Fibroblast of skin of left quadriceps (primary cell): ENCODE measurements around the gene PCMTD2.

Experiments used
- DNase-seq, 2 experiments: peaks; one replicate each; pipeline ENCODE4 v3.0.0-alpha.2; 2013; ENCODE audit warnings: low read depth in 2 of 2

Gene PCMTD2

GRCh38 chr20:64238851-64239387 lies 16.6 kb upstream of the PCMTD2 start:
- no peak for DNase-seq

GRCh38 chr20:64239449-64240242 lies 15.9 kb upstream of the PCMTD2 start:
- no peak for DNase-seq

- DNase-seq, result no peak
Observed at GRCh38 chr20:64240243-64241015, 15.1 kb upstream of the PCMTD2 start.

- DNase-seq, result no peak
Observed at GRCh38 chr20:64241061-64241460, 14.5 kb upstream of the PCMTD2 start.

- no peak for DNase-seq
Observed at GRCh38 chr20:64242003-64242796, 13.3 kb upstream of the PCMTD2 start.

- DNase-seq, result no peak
Observed at GRCh38 chr20:64242797-64243475, 12.6 kb upstream of the PCMTD2 start.

GRCh38 chr20:64244281-64244805 lies 11.2 kb upstream of the PCMTD2 start:
- no peak for DNase-seq

- DNase-seq, result no peak
Observed at GRCh38 chr20:64244870-64245603, 10.5 kb upstream of the PCMTD2 start.

GRCh38 chr20:64245746-64246595 lies 9.6 kb upstream of the PCMTD2 start:
- no peak for DNase-seq

GRCh38 chr20:64246616-64247306 lies 8.8 kb upstream of the PCMTD2 start:
- DNase-seq, result no peak

GRCh38 chr20:64247307-64247618 lies 8.3 kb upstream of the PCMTD2 start:
- no peak for DNase-seq

- no peak for DNase-seq
Observed at GRCh38 chr20:64247970-64248841, 7.3 kb upstream of the PCMTD2 start.

GRCh38 chr20:64250027-64250426 lies 5.5 kb upstream of the PCMTD2 start:
- DNase-seq, result no peak

GRCh38 chr20:64253000-64253383 lies 2.6 kb upstream of the PCMTD2 start:
- no peak for DNase-seq

- DNase-seq, result no peak
Observed at GRCh38 chr20:64253443-64253842, 2.1 kb upstream of the PCMTD2 start.

- no peak for DNase-seq
Observed at GRCh38 chr20:64254156-64254555, 1.4 kb upstream of the PCMTD2 start.

- no peak for DNase-seq
Observed at GRCh38 chr20:64254571-64255360, 782 bp upstream of the PCMTD2 start.
